Measurements from ENCODE around the gene CDKN2AIPNL. TPM values are rescaled to one million over a fixed set of nuclear protein-coding genes. Genes with fewer than 3 reads are reported as not detected.

Gene CDKN2AIPNL, protein sequence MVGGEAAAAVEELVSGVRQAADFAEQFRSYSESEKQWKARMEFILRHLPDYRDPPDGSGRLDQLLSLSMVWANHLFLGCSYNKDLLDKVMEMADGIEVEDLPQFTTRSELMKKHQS
- 42.0 and 51.2 TPM in 2 replicates for total RNA-seq (2014; rRNA removed; shearing (Covaris generic))

DNA sequence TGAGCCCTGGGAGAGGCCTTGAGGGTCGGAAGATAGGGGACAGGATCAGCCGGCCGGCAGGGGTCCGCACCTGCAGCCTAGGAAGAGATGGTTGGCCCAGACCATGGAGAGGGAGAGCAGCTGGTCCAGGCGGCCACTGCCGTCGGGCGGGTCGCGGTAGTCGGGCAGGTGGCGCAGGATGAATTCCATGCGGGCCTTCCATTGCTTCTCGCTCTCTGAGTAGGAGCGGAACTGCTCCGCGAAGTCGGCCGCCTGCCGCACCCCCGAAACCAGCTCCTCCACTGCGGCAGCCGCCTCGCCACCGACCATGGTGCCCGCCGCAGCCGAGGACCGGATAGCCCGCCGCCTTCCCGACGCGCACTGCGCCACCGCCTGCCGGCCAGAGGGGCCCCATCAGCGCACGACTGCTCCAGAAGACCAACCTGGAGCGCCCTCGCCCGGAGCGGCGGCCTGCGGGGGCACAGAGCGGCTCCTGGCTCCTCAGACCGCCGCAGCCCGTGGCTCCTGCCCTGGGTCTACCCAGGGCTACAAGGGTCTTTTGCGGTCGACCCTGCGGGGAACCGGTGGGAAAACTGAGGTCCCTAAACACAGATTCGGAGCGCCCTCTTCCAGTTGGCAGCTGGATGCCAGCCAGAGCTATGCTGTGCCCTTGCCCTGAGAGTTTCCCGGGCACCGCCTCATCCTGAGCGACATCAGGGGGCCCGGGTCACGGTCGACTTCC, at the start of gene CDKN2AIPNL:
CDKN2AIPNL (minus strand) TSS at position 336 of the 721 bp plus-strand sequence; CDS start at position 309, 27 bp downstream.

GRCh38 chr5:134370871-134371833, 40.5 kb downstream of the CDKN2AIPNL start, which contains the start of gene UBE2B:
Gene UBE2B, plus strand, starts transcription at chr5:134371569. Its CDS starts 27 bp downstream, at chr5:134371596.

Other genes starting within 250 kb of the CDKN2AIPNL start
- 195 and 204 TPM in 2 replicates for gene SKP1, start 234.9 kb downstream of the CDKN2AIPNL start, total RNA-seq (2014; rRNA removed; shearing (Covaris generic))
- gene PPP2CA, start 185.8 kb downstream of the CDKN2AIPNL start, total RNA-seq (2014; rRNA removed; shearing (Covaris generic)) = 264 and 286 TPM in 2 replicates
- gene CDKL3, start 44.7 kb downstream of the CDKN2AIPNL start, total RNA-seq (2014; rRNA removed; shearing (Covaris generic)) = not detected in 2 replicates
- gene UBE2B, start 40.3 kb downstream of the CDKN2AIPNL start, total RNA-seq (2014; rRNA removed; shearing (Covaris generic)) = 8.0 and 12.4 TPM in 2 replicates
- gene JADE2, start 113.8 kb upstream of the CDKN2AIPNL start, total RNA-seq (2014; rRNA removed; shearing (Covaris generic)) = 21.7 and 28.6 TPM in 2 replicates
- gene SAR1B, start 220.9 kb upstream of the CDKN2AIPNL start, total RNA-seq (2014; rRNA removed; shearing (Covaris generic)) = 51.5 and 81.6 TPM in 2 replicates
- gene SEC24A, start 236.9 kb upstream of the CDKN2AIPNL start, total RNA-seq (2014; rRNA removed; shearing (Covaris generic)) = 9.5 and 10.8 TPM in 2 replicates